ENCODE results near the gene RAD9A.
A peak's percentile ranks its signal among the peaks of the same experiment; 100 is the strongest.

Gene RAD9A

GRCh38 chr11:67428052-67429001 is 36.5 kb downstream of the RAD9A start, which contains the start of gene RPS6KB2:
Gene RPS6KB2, plus strand, starts transcription at chr11:67428494. Its CDS starts 52 bp downstream, at chr11:67428546.
- no peak for TF ChIP-seq CTCF (IDR thresholded peaks at IDR 0.05; ENCODE audit: low read depth, low read length)
- peak; percentile 97 for DNase-seq (ENCODE audit: low read depth, low spot score)
- H3K4me3 ChIP-seq (ENCODE audit: low read depth, low read length) = peak within 1 kb of the TSS; percentile 97
- in situ Hi-C loops (cut with HindIII; ENCODE audit: low sequenced_read_pairs) = no loop called here

- no peak for DNase-seq (ENCODE audit: low read depth, low spot score)
- in situ Hi-C loops (cut with HindIII; ENCODE audit: low sequenced_read_pairs) = no loop called here
- peak overlapping the region; percentile 97 for H3K4me3 ChIP-seq (ENCODE audit: low read depth, low read length)
- no peak for TF ChIP-seq CTCF (IDR thresholded peaks at IDR 0.05; ENCODE audit: low read depth, low read length)
These were observed 37.4 kb downstream of the RAD9A start for GRCh38 chr11:67429038-67429668.

GRCh38 chr11:67429722-67430121 is 37.9 kb downstream of the RAD9A start:
- TF ChIP-seq CTCF (IDR thresholded peaks at IDR 0.05; ENCODE audit: low read depth, low read length) = no peak
- no peak for DNase-seq (ENCODE audit: low read depth, low spot score)
- H3K4me3 ChIP-seq (ENCODE audit: low read depth, low read length) = no peak overlapping the region
- in situ Hi-C loops (cut with HindIII; ENCODE audit: low sequenced_read_pairs) = no loop called here

GRCh38 chr11:67431346-67432249 is 39.8 kb downstream of the RAD9A start:
- no peak overlapping the region for H3K4me3 ChIP-seq (ENCODE audit: low read depth, low read length)
- TF ChIP-seq CTCF (IDR thresholded peaks at IDR 0.05; ENCODE audit: low read depth, low read length) = no peak
- DNase-seq (ENCODE audit: low read depth, low spot score) = no peak
- in situ Hi-C loops (cut with HindIII; ENCODE audit: low sequenced_read_pairs) = no loop called here

GRCh38 chr11:67432655-67433349 is 41.0 kb downstream of the RAD9A start:
- in situ Hi-C loops (cut with HindIII; ENCODE audit: low sequenced_read_pairs) = no loop called here
- DNase-seq (ENCODE audit: low read depth, low spot score) = no peak
- no peak overlapping the region for H3K4me3 ChIP-seq (ENCODE audit: low read depth, low read length)
- no peak for TF ChIP-seq CTCF (IDR thresholded peaks at IDR 0.05; ENCODE audit: low read depth, low read length)

Data from astrocyte of the spinal cord (primary cell).